Epithelial cell of prostate (primary cell): ENCODE measurements around the gene SKI.

Experiments used
- DNase-seq: peaks from one replicate; pipeline ENCODE4 v3.0.0-alpha.2; 2011; ENCODE audit warnings: low read depth, low spot score
- H3K27ac ChIP-seq: fragments of 450-650 bp; 2 replicates; pipeline ENCODE4 v1.5.1; 2017; ENCODE audit warnings: mild to moderate bottlenecking

Gene SKI

GRCh38 chr1:2344744-2345296, 116.7 kb downstream of the SKI start:
- H3K27ac ChIP-seq: no peak overlapping the region
- no peak for DNase-seq

GRCh38 chr1:2345297-2346075, 117.4 kb downstream of the SKI start:
- no peak overlapping the region for H3K27ac ChIP-seq
- no peak for DNase-seq

- H3K27ac ChIP-seq: no peak overlapping the region
- no peak for DNase-seq
Measured at GRCh38 chr1:2346691-2347408, 118.7 kb downstream of the SKI start.

- no peak overlapping the region for H3K27ac ChIP-seq
- DNase-seq: no peak
Measured at GRCh38 chr1:2347409-2347785, 119.3 kb downstream of the SKI start.

GRCh38 chr1:2347896-2348295, 119.8 kb downstream of the SKI start:
- no peak for DNase-seq
- no peak overlapping the region for H3K27ac ChIP-seq

- DNase-seq: no peak
Measured at GRCh38 chr1:2348346-2349325, 120.5 kb downstream of the SKI start.

GRCh38 chr1:2349806-2350205, 121.7 kb downstream of the SKI start:
- no peak overlapping the region for H3K27ac ChIP-seq
- DNase-seq: no peak

More at GRCh38 chr1:2348346-2349325, 120.5 kb downstream of the SKI start:
- H3K27ac ChIP-seq: no peak overlapping the region

GRCh38 chr1:2350501-2350900, 122.4 kb downstream of the SKI start:
- H3K27ac ChIP-seq: no peak overlapping the region
- DNase-seq: no peak

GRCh38 chr1:2350911-2351655, 123.0 kb downstream of the SKI start:
- H3K27ac ChIP-seq: no peak overlapping the region
- DNase-seq: no peak

- DNase-seq: no peak
- no peak overlapping the region for H3K27ac ChIP-seq
Measured at GRCh38 chr1:2351723-2352122, 123.6 kb downstream of the SKI start.

- H3K27ac ChIP-seq: no peak overlapping the region
- no peak for DNase-seq
Measured at GRCh38 chr1:2352341-2352896, 124.3 kb downstream of the SKI start.

GRCh38 chr1:2352897-2353550, 124.9 kb downstream of the SKI start:
- H3K27ac ChIP-seq: no peak overlapping the region
- DNase-seq: no peak

- DNase-seq: no peak
- H3K27ac ChIP-seq: no peak overlapping the region
Measured at GRCh38 chr1:2353551-2354438, 125.7 kb downstream of the SKI start.

GRCh38 chr1:2354511-2355372, 126.6 kb downstream of the SKI start:
- H3K27ac ChIP-seq: no peak overlapping the region
- DNase-seq: no peak

- DNase-seq: no peak
Measured at GRCh38 chr1:2355373-2356261, 127.5 kb downstream of the SKI start.

GRCh38 chr1:2356401-2356800, 128.3 kb downstream of the SKI start:
- DNase-seq: no peak
- H3K27ac ChIP-seq: no peak overlapping the region

More at GRCh38 chr1:2355373-2356261, 127.5 kb downstream of the SKI start:
- H3K27ac ChIP-seq: no peak overlapping the region
